H9 (cell line): ENCODE measurements around the gene MAST4. TPM values are rescaled to one million over a fixed set of nuclear protein-coding genes. Genes with fewer than 3 reads are reported as not detected.

Experiments
- DNase-seq: peaks from one replicate; pipeline ENCODE4 v3.0.0-alpha.2; 2017
- H2AFZ ChIP-seq: one replicate; pipeline ENCODE4 v1.6.1; 2013; ENCODE audit warnings: mild to moderate bottlenecking, low read length, control low read depth, moderate library complexity
- H2AK5ac ChIP-seq: 2 replicates; pipeline ENCODE4 v1.6.1; 2013; ENCODE audit warnings: low read length, control low read depth, mixed read lengths; ENCODE audit not compliant: insufficient read length
- H2BK120ac ChIP-seq: one replicate; pipeline ENCODE4 v1.6.1; 2013; ENCODE audit warnings: low read depth, mild to moderate bottlenecking, low read length, control low read depth, inconsistent platforms; ENCODE audit not compliant: poor library complexity, severe bottlenecking
- H2BK12ac ChIP-seq: 2 replicates; pipeline ENCODE4 v1.6.1; 2013; ENCODE audit warnings: low read length, control low read depth, mixed read lengths, low read depth; ENCODE audit not compliant: insufficient read length
- H2BK15ac ChIP-seq: 2 replicates; pipeline ENCODE4 v1.6.1; 2013; ENCODE audit warnings: low read depth, low read length, control low read depth
- H2BK20ac ChIP-seq: one replicate; pipeline ENCODE4 v1.6.1; 2013; ENCODE audit warnings: low read depth, mild to moderate bottlenecking, low read length, control low read depth, inconsistent platforms; ENCODE audit not compliant: poor library complexity, severe bottlenecking
- H2BK5ac ChIP-seq: 2 replicates; pipeline ENCODE4 v1.6.1; 2013; ENCODE audit warnings: low read length, control low read depth, mixed read lengths; ENCODE audit not compliant: insufficient read length
- H3K14ac ChIP-seq: 2 replicates; pipeline ENCODE4 v1.6.1; 2013; ENCODE audit warnings: low read length, control low read depth; ENCODE audit not compliant: insufficient read depth
- H3K18ac ChIP-seq: 2 replicates; pipeline ENCODE4 v1.6.1; 2013; ENCODE audit warnings: low read depth, mild to moderate bottlenecking, mixed read lengths, low read length, control low read depth; ENCODE audit not compliant: insufficient read length
- H3K23ac ChIP-seq: 2 replicates; pipeline ENCODE4 v1.6.1; 2013; ENCODE audit warnings: low read length, control low read depth, mixed read lengths, low read depth; ENCODE audit not compliant: insufficient read length
- H3K23me2 ChIP-seq: 2 replicates; pipeline ENCODE4 v1.6.1; 2013; ENCODE audit warnings: low read depth, mild to moderate bottlenecking, mixed read lengths, low read length, control low read depth; ENCODE audit not compliant: insufficient read length, poor library complexity, severe bottlenecking
- H3K27ac ChIP-seq: 2 replicates; pipeline ENCODE4 v1.5.1; 2013; ENCODE audit warnings: low read length, control low read depth, mixed read lengths, low read depth; ENCODE audit not compliant: insufficient read length
- H3K27me3 ChIP-seq: 2 replicates; pipeline ENCODE4 v1.6.1; 2013; ENCODE audit warnings: low read length, control low read depth, inconsistent platforms; ENCODE audit not compliant: insufficient read depth
- H3K4ac ChIP-seq: 2 replicates; pipeline ENCODE4 v1.6.1; 2013; ENCODE audit warnings: low read depth, mild to moderate bottlenecking, control low read depth, inconsistent platforms, low read length, moderate library complexity
- H3K4me1 ChIP-seq: 2 replicates; pipeline ENCODE4 v1.6.1; 2013; ENCODE audit warnings: low read length, control low read depth, inconsistent platforms; ENCODE audit not compliant: insufficient read depth
- H3K4me2 ChIP-seq: 2 replicates; pipeline ENCODE4 v1.6.1; 2013; ENCODE audit warnings: low read length, control low read depth, mixed read lengths; ENCODE audit not compliant: insufficient read length, insufficient read depth
- H3K56ac ChIP-seq: 2 replicates; pipeline ENCODE4 v1.6.1; 2013; ENCODE audit warnings: low read depth, mild to moderate bottlenecking, mixed read lengths, low read length, control low read depth; ENCODE audit not compliant: insufficient read length
- H3K79me1 ChIP-seq: 2 replicates; pipeline ENCODE4 v1.6.1; 2013; ENCODE audit warnings: low read depth, mild to moderate bottlenecking, moderate library complexity, low read length, control low read depth, inconsistent platforms; ENCODE audit not compliant: insufficient read depth, poor library complexity, severe bottlenecking
- H3K79me2 ChIP-seq: 2 replicates; pipeline ENCODE4 v1.6.1; 2013; ENCODE audit warnings: low read length, control low read depth, inconsistent platforms; ENCODE audit not compliant: insufficient read depth
- H3K9ac ChIP-seq: 2 replicates; pipeline ENCODE4 v1.6.1; 2013; ENCODE audit warnings: low read length, control low read depth, mixed read lengths; ENCODE audit not compliant: insufficient read length; ENCODE audit errors: extremely low read depth
- H3K9me3 ChIP-seq: one replicate; pipeline ENCODE4 v1.6.1; 2013; ENCODE audit warnings: low read depth, low read length, inconsistent platforms; ENCODE audit not compliant: control insufficient read depth
- H3T11ph ChIP-seq: one replicate; pipeline ENCODE4 v1.6.1; 2013; ENCODE audit warnings: mild to moderate bottlenecking, low read length, control low read depth, inconsistent platforms
- H4K20me1 ChIP-seq: one replicate; pipeline ENCODE4 v1.6.1; 2013; ENCODE audit not compliant: control insufficient read depth, insufficient read length, insufficient read depth
- H4K5ac ChIP-seq: 2 replicates; pipeline ENCODE4 v1.6.1; 2013; ENCODE audit warnings: low read depth, mild to moderate bottlenecking, mixed read lengths, low read length, control low read depth; ENCODE audit not compliant: insufficient read length
- H4K8ac ChIP-seq: replicated peaks from 2 replicates; pipeline ENCODE4 v1.6.1; 2013; ENCODE audit warnings: low read length, control low read depth, mixed read lengths, low read depth; ENCODE audit not compliant: insufficient read length
- H4K91ac ChIP-seq: 2 replicates; pipeline ENCODE4 v1.6.1; 2013; ENCODE audit warnings: low read depth, mild to moderate bottlenecking, moderate library complexity, mixed read lengths, low read length, control low read depth; ENCODE audit not compliant: insufficient read length
- H3K27ac Mint-ChIP-seq, 3 experiments: 2 replicates in 2 of 3; 3 replicates in 1 of 3; pipeline ENCODE4 v1.8.0; 2020 to 2021; ENCODE audit warnings: mixed read lengths in 3 of 3, mild to moderate bottlenecking in 1 of 3, moderate library complexity in 1 of 3
- H3K27me3 Mint-ChIP-seq: 2 replicates; pipeline ENCODE4 v1.8.0; 2021; ENCODE audit warnings: low read depth, mild to moderate bottlenecking, moderate library complexity, mixed read lengths
- H3K36me3 Mint-ChIP-seq, 3 experiments: 2 replicates in 2 of 3; 3 replicates in 1 of 3; pipeline ENCODE4 v1.8.0; 2020 to 2021; ENCODE audit warnings: low read depth in 3 of 3, mixed read lengths in 3 of 3; ENCODE audit not compliant: insufficient read depth in 1 of 3
- H3K4me1 Mint-ChIP-seq, 2 experiments: 2 replicates each; pipeline ENCODE4 v1.8.0; 2020; ENCODE audit warnings: mixed read lengths in 2 of 2
- H3K4me3 Mint-ChIP-seq, 2 experiments: 2 replicates in 1 of 2; 3 replicates in 1 of 2; pipeline ENCODE4 v1.8.0; 2020 to 2021; ENCODE audit warnings: mild to moderate bottlenecking in 2 of 2, mixed read lengths in 2 of 2, moderate library complexity in 1 of 2
- H3K9me3 Mint-ChIP-seq, 2 experiments: 2 replicates in 1 of 2; 3 replicates in 1 of 2; pipeline ENCODE4 v1.8.0; 2020; ENCODE audit warnings: mild to moderate bottlenecking in 2 of 2, mixed read lengths in 2 of 2, moderate library complexity in 1 of 2
- whole genome bisulfite sequencing: extraction: QIAGEN DNeasy Blood & Tissue Kit; methylation state at CpG from one replicate; pipeline ENCODE4 v1.1.7; 2013; ENCODE audit warnings: missing lambda C conversion rate, low lambda C conversion rate, mixed read lengths; ENCODE audit not compliant: insufficient read length; ENCODE audit errors: extremely low coverage; 5-methylcytosine and 5-hydroxymethylcytosine counted together
- total RNA-seq: library from RNA; stranded (reverse); gene quantifications from 2 replicates; pipeline ENCODE4 v1.2.1, GENCODE V29; 2021
- TF ChIP-seq, protein P1 (sequence below): fragments of 200-600 bp; sonication (generic); conservative IDR thresholded peaks from 3 replicates; pipeline ENCODE4 v1.8.0; 2021; ENCODE audit warnings: antibody characterized with exemption, mild to moderate bottlenecking

The MAST4 gene
- total RNA-seq, 1 experiment from 2014 or later, result 3.7 TPM

DNA sequence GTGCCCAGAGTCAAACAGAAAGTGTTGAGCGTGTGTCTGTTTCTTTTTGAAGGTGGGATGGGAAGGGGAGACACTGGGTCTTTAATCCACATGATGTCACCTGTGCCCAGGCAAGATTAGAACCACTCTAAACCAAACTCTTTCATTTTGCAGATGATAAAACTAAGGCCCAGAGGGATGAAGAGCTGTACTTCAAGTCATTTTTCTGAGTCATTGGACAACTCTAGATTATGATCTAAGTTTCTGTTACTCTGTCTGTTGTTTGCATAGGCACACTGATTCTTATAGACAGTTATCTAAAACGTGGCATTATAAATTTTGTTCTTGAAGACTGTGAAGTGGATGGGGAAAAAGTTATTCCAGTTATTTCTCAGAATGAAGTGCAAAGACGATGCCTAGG is 48.8 kb downstream of the MAST4 start:
- H3K4me1 Mint-ChIP-seq, result peaks cover 2 to 5% of the 10 kb centered on the region in 2 experiments; a peak in 3 of 4 replicates
- Histone ChIP-seq H3K27me3 (no peaks in the 10 kb centered on the region), H3K14ac (no peak overlapping the region), H3K4me2 (no peak overlapping the region), H3T11ph (no peak overlapping the region), H3K79me2 (no peaks in the 10 kb centered on the region), H3K23me2 (no peaks in the 10 kb centered on the region), H2BK5ac (no peak overlapping the region), H3K18ac (no peak overlapping the region), H3K9me3 (no peaks in the 10 kb centered on the region), H2BK12ac (no peak overlapping the region), H4K8ac (no peak overlapping the region), H4K5ac (no peak overlapping the region), H2BK120ac (no peak overlapping the region), H3K79me1 (no peaks in the 10 kb centered on the region), H3K4ac (no peak overlapping the region), H3K23ac (no peak overlapping the region), H4K20me1 (no peaks in the 10 kb centered on the region), H2BK20ac (no peak overlapping the region), H2AFZ (no peak overlapping the region), H2AK5ac (no peak overlapping the region), H3K56ac (no peak overlapping the region), H3K4me1 (no peaks in the 10 kb centered on the region), H3K9ac (no peak overlapping the region), H3K27ac (no peak overlapping the region), H4K91ac (no peak overlapping the region), H2BK15ac (no peak overlapping the region)
- H3K4me3 Mint-ChIP-seq, result no peak overlapping the region
- no peaks in the 10 kb centered on the region for H3K9me3 Mint-ChIP-seq
- no peak for DNase-seq
- TF ChIP-seq, protein P1, sequence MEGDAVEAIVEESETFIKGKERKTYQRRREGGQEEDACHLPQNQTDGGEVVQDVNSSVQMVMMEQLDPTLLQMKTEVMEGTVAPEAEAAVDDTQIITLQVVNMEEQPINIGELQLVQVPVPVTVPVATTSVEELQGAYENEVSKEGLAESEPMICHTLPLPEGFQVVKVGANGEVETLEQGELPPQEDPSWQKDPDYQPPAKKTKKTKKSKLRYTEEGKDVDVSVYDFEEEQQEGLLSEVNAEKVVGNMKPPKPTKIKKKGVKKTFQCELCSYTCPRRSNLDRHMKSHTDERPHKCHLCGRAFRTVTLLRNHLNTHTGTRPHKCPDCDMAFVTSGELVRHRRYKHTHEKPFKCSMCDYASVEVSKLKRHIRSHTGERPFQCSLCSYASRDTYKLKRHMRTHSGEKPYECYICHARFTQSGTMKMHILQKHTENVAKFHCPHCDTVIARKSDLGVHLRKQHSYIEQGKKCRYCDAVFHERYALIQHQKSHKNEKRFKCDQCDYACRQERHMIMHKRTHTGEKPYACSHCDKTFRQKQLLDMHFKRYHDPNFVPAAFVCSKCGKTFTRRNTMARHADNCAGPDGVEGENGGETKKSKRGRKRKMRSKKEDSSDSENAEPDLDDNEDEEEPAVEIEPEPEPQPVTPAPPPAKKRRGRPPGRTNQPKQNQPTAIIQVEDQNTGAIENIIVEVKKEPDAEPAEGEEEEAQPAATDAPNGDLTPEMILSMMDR, result no peak
- no peaks in the 10 kb centered on the region for H3K36me3 Mint-ChIP-seq
- no CpG with 5 or more reads among the region's 3 CpGs for WGBS
- no peak overlapping the region for H3K27ac Mint-ChIP-seq
- no peaks in the 10 kb centered on the region for H3K27me3 Mint-ChIP-seq
